Astrocyte of the spinal cord (primary cell): ENCODE measurements around the gene GFOD2.

Experiments used
- DNase-seq: peaks from one replicate; pipeline ENCODE4 v3.0.0; 2011; ENCODE audit warnings: low read depth, low spot score
- H3K4me3 ChIP-seq: 2 replicates; pipeline ENCODE4 v1.5.1; 2011; ENCODE audit warnings: low read depth, mild to moderate bottlenecking, low read length, moderate library complexity
- in situ Hi-C: cut with HindIII; loops from 2 replicates; pipeline ENCODE4 v1.10.0; 2017; ENCODE audit warnings: low sequenced_read_pairs
- TF ChIP-seq, protein P1 (sequence below): IDR thresholded peaks from 2 replicates; pipeline ENCODE4 v1.5.1; 2012; ENCODE audit warnings: low read depth, mild to moderate bottlenecking, low read length, inconsistent platforms

GFOD2 gene

DNA sequence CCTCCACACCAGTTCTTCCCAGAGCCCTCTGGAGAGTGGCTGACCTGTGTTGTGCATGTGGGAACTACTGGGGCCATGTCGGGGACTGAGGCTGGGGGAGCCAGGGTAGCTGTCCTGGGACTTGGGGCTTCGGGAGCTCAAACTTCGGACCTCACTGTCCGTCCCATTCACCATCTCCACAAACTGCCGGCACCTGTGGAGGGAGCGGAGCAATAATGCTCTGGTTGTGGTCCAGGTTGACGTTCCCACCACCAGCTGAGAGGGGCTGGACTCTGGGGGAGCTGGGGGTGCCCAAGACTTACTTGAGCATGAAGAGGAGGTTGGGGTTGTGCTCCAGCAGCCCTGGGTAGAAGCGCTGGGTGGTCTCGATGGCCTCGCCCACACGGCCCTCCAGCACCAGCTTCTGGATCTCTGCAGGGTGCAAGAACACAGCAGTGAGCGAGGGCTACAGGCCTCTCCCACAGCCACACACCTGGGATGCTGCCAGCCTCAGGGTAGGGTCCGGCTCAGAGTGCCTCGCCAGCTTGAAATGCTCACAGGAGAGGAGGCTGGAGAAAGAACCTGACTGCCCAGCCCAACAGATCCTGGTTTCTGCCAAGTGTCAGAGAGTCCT, 10.6 kb upstream of the GFOD2 start:
- no peak for DNase-seq
- H3K4me3 ChIP-seq: no peak overlapping the region
- in situ Hi-C loops: no loop called here
- TF ChIP-seq, protein P1, sequence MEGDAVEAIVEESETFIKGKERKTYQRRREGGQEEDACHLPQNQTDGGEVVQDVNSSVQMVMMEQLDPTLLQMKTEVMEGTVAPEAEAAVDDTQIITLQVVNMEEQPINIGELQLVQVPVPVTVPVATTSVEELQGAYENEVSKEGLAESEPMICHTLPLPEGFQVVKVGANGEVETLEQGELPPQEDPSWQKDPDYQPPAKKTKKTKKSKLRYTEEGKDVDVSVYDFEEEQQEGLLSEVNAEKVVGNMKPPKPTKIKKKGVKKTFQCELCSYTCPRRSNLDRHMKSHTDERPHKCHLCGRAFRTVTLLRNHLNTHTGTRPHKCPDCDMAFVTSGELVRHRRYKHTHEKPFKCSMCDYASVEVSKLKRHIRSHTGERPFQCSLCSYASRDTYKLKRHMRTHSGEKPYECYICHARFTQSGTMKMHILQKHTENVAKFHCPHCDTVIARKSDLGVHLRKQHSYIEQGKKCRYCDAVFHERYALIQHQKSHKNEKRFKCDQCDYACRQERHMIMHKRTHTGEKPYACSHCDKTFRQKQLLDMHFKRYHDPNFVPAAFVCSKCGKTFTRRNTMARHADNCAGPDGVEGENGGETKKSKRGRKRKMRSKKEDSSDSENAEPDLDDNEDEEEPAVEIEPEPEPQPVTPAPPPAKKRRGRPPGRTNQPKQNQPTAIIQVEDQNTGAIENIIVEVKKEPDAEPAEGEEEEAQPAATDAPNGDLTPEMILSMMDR: no peak

DNA sequence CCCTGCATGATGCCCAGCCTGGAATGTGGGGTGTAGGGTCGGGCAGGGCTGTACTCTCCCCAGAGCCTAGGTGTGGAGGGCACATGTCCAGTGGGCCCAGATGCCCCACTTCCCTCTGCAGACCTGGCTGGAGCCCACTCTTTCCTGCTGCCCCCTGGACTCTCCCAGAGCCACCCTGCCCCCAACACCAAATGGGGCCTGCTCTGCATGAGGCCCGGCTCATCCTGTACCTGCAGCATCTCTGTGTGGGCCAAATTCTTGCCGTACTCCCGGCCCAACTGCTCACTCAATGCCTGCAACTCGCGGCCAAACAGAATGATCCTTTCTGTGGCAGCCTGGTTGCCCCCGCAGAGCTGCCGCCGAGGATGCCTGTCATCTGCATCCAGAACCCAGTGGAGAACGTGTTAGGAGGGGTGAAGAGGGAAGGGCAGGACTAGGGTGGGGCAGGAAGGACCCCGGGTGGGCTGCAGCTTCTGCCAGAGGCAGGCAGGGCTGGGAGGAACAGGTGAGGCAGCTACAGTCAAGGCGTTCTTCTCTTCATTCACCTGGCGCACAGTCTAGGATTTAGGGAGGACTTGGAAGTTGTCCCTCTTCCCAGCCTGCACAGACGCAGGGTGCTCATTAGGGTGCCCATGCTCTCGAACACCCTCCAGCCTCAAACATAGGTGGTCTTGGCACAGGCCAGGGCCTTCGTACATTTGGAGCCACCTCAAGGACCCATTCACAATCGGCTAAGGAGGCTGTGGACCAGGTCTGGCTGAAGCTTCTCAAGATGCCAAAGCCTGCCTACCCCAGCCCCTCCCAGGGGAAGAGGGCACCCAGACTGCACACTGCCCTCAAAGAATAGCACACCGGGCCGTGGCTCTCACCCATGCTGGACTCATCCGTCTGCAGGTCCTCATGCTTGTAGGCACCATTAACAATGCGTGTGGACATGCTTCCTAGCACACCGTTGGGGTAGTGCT, 8.7 kb upstream of the GFOD2 start:
- TF ChIP-seq, protein P1: no peak
- H3K4me3 ChIP-seq: no peak overlapping the region
- DNase-seq: no peak
- in situ Hi-C loops: no loop called here

DNA sequence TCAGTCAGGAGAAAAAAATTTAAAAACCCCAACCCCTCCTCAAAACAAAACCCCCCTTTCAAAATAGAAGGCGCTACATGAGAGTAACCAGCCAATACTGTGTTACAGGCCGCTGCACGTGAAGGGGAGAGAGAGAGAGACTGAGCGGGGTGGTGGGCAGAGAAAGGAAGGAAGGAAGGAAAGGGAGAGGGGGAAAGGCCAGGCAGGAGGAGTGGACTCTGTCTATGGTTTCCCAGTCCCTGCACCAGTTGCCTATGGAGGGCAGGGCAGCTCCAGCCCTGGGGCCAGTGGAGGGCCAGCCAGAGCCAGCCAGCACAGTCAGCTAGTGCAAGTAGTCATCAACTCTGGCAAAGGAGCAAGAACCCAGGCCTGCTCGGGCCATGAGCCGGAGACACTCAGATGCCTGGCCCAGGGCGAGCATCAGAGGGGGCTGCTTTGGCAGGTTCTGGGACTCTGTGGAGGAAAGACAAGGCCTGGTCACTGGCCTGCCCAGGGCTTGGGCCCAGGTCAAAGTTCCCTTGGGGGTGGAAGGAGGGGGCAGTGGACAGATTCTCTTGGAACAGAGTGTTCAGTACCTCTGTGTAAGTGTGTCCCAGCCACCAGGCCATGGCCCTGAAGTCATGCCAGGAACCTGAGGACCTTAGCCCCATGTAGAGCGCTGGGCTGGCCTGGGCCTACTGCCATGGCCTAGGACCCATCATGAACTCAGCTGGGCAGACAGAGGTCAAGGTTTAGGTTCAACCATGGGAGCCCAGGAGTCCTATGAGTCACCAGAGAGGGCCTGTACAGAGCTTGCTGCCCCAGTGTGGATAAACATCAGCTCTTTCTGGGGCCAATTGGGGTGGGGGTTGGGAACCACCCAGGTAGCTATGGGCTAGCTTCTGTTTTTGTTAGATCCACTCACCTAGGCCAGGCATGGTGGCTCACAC, 7.3 kb upstream of the GFOD2 start:
- H3K4me3 ChIP-seq: no peak overlapping the region
- TF ChIP-seq, protein P1: no peak
- no peak for DNase-seq
- in situ Hi-C loops: no loop called here

DNA sequence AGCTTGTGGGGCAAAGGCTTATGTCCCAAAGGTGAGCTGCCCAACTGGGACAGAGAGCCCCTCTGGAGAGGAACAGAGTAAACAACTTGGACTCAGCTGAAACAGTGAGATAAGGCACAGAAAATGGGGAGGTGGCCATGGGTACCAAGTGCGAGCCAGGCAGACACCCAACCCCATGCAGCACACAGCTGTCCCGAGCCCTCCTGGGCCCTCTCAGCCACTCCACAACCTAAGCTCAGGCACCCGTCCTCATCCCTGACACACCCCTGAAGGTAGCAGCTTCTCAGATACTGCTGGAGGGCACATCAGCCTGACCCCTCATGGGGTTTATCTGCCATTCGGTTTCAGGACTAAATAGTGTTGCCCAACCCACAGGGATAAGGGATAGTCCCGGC, 4.8 kb upstream of the GFOD2 start:
- DNase-seq: no peak
- no peak overlapping the region for H3K4me3 ChIP-seq
- in situ Hi-C loops: no loop called here
- TF ChIP-seq, protein P1: no peak

DNA sequence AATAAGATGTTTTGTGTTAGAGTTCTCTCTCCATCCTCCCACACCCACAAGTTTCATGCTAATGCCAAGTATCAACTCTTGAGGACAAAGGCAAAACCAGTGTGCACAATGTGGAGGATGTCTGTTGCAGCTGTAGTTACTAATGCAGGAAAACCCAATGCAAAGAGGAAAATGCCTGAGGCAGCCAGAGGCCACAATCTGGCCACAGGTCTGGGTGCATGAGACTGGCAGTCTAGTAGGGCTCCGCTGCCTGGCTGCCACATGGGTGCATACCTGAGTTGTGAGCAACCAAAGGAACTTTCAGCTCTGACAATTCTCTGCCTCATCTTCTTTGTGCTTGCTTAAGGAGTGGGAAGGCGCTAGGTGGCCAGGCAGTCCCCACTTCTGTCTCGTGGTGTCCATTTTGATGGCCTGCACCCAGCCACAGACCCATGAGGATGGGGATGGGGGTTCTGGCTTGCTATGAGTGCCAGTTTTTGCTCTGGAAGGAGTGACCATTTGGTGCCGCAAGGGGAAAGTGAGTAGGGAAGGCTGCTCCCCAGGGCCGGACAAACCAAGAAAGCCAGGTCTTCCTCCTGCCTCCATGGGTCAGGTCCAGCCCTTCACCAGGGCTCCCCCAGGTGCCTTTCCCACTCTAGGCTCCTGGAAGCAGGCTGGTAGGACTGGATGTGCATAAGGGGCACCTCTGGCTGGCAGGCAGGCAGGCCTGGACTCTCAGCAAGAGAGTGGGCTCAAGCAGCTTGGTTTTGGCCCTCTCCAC, 4.2 kb upstream of the GFOD2 start:
- in situ Hi-C loops: no loop called here
- TF ChIP-seq, protein P1: no peak
- H3K4me3 ChIP-seq: no peak overlapping the region
- peak; percentile 69 for DNase-seq

DNA sequence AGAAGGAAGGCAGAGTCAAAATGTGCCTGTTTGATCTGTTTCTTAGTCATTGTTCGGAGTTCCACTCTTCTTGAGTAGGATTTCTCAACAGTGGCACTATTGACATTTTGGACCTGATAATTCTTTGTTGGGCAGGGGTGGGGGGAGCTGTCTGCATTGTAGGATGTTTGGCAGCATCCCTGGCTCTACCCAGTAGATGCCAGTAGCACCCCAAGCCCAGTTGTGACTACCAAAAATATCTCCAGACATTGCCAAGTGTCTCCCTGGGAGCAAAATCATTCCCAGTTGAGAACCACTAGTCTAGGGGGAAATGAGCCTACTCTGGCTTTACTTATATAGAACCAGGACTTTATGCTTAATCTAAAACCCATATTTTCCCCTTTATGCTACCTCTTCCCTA, 1.1 kb upstream of the GFOD2 start:
- no peak for DNase-seq
- in situ Hi-C loops: no loop called here
- TF ChIP-seq, protein P1: no peak
- no peak overlapping the region for H3K4me3 ChIP-seq
